GM04504 (cell line): ENCODE results near the gene FAIM2.
"Not testable (repeated sequence)": the region's sequence is repeated elsewhere in the genome, so short reads cannot be mapped to it uniquely, and the experiment has no call there.

Source experiments
- DNase-seq: peaks from one replicate; pipeline ENCODE4 v3.0.0-alpha.2; 2012; ENCODE audit warnings: low read depth

Gene FAIM2

GRCh38 chr12:49877066-49877465, 26.6 kb downstream of the FAIM2 start:
- DNase-seq = no peak

GRCh38 chr12:49876070-49876469, 27.6 kb downstream of the FAIM2 start:
- no peak for DNase-seq

GRCh38 chr12:49875115-49875720, 28.5 kb downstream of the FAIM2 start:
- DNase-seq = no peak

- no peak for DNase-seq
Observed at GRCh38 chr12:49874142-49874897, 29.4 kb downstream of the FAIM2 start.

- peak; percentile 13 for DNase-seq
Observed at GRCh38 chr12:49873361-49873934, 30.3 kb downstream of the FAIM2 start.

- no peak for DNase-seq
Observed at GRCh38 chr12:49872781-49873181, 30.9 kb downstream of the FAIM2 start.

GRCh38 chr12:49872381-49872780, 31.3 kb downstream of the FAIM2 start:
- DNase-seq = no peak

- not testable (repeated sequence) for DNase-seq
Observed at GRCh38 chr12:49871811-49872251, 31.9 kb downstream of the FAIM2 start.

- DNase-seq = no peak
Observed at GRCh38 chr12:49871263-49871561, 32.5 kb downstream of the FAIM2 start.

- DNase-seq = no peak
Observed at GRCh38 chr12:49870501-49871262, 33.0 kb downstream of the FAIM2 start.

GRCh38 chr12:49869816-49870500, 33.7 kb downstream of the FAIM2 start:
- DNase-seq = no peak

GRCh38 chr12:49868952-49869815, 34.5 kb downstream of the FAIM2 start:
- DNase-seq = peak; percentile 65

GRCh38 chr12:49868449-49868848, 35.3 kb downstream of the FAIM2 start:
- no peak for DNase-seq

- no peak for DNase-seq
Observed at GRCh38 chr12:49867570-49868341, 35.9 kb downstream of the FAIM2 start.

- peak; percentile 26 for DNase-seq
Observed at GRCh38 chr12:49866859-49867569, 36.7 kb downstream of the FAIM2 start.

GRCh38 chr12:49865782-49866135, 37.9 kb downstream of the FAIM2 start:
- DNase-seq = no peak

- no peak for DNase-seq
Observed at GRCh38 chr12:49865109-49865781, 38.5 kb downstream of the FAIM2 start.

GRCh38 chr12:49864798-49865090, 39.0 kb downstream of the FAIM2 start:
- DNase-seq = no peak
